SH-SY5Y (cell line): Measurements from ENCODE around the gene SMAD9.

ENCODE experiments used
- GATA2 ChIP-seq: IDR thresholded peaks from 2 replicates; pipeline ENCODE4 v1.6.1; 2011; ENCODE audit warnings: mild to moderate bottlenecking, low read depth, low read length
- GATA3 ChIP-seq: IDR thresholded peaks from 2 replicates; pipeline ENCODE4 v1.6.1; 2011; ENCODE audit warnings: low read depth, mild to moderate bottlenecking, low read length, moderate library complexity

Gene SMAD9

DNA sequence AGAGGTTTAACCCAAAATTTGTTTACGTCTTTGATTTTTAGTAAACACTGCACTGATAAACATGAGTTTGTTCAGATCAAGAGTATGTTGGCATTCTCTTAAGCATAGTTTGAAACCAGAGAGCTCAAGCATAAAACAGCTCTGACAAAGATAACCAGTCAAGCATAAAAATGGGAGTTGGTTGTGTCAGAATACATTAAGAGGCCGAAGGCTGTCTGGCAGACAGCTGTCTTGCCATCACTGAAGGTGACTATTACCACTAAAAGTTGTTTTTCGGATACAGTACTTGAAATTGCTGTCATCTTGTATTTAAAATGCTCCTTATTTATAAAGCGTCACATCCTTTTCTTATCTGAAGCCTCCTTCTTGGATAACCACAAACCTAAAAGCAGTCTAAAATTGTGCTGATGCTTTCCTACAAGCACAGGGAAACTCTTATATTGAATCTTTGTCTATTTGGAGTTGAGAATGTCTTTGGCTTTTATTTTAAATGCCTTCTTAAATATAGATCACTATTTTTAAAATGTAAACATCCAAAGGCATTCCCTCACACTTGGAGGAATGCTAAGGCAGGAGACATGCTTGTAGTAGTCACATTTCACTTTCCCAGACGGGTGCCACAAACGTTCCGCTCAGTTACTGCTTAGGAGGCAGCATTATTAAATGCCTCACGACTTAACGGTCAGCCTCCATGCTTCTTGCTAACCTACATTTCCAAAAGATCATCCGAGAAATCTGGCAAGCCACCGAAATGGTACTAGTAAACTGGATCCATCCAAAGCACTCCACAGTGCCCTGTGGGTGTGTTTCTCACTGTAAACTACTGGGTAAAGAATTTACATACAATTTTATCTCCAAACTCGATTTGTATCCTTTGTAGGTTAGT lies 1.5 kb downstream of the SMAD9 start:
- TF ChIP-seq GATA3 (no peak), GATA2 (no peak)

DNA sequence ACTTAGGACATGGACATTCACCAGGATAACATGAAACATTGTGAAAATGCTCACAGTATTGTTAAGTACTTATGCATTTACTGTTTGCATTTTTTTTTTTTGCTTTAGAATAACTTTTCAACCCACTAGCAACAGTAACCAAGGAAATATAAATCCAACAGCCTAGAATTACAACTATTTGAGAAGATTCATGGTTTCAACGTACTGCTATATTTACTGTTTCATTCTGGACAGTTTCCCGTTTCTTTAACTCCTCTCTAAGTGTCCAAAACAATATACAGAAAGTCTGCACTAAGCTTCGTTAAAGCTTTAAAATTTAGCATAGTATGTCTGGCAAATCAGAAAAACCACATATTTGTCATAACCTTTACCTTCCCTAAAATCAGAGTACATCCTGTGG lies 2.7 kb downstream of the SMAD9 start:
- TF ChIP-seq GATA2, result no peak
- no peak for TF ChIP-seq GATA3

- TF ChIP-seq GATA2 (peak; percentile 56), GATA3 (peak; percentile 76)
These were observed 4.0 kb downstream of the SMAD9 start for GRCh38 chr13:36915896-36916640.

DNA sequence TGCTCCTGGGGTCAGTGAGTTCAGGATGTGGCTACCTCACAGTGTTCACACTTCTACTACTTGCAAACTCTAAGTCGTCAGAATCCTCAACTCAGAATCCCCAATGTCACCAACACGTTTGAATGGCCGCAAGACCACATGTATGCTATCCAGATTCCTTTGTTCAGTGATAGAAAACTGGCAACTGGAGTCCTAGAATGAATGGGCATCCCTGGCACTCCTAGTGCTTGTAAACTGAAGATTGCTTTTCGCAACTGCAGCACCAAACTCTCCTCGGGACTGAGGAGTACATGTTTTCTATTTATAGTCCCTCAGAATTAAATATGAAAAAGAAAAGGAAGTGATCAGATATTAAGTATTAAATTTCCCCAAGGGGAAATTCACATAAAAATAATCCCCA lies 4.9 kb downstream of the SMAD9 start:
- TF ChIP-seq GATA2, result no peak
- TF ChIP-seq GATA3, result no peak

- TF ChIP-seq GATA3 (no peak), GATA2 (no peak)
These were observed 5.4 kb downstream of the SMAD9 start for GRCh38 chr13:36914648-36915047.

- TF ChIP-seq GATA3 (no peak), GATA2 (no peak)
These were observed 6.6 kb downstream of the SMAD9 start for GRCh38 chr13:36913463-36913862.

GRCh38 chr13:36912973-36913372 lies 7.1 kb downstream of the SMAD9 start:
- TF ChIP-seq GATA3, result no peak

GRCh38 chr13:36912369-36912768 lies 7.7 kb downstream of the SMAD9 start:
- TF ChIP-seq GATA2 (no peak), GATA3 (no peak)

GRCh38 chr13:36910545-36910944 lies 9.5 kb downstream of the SMAD9 start:
- TF ChIP-seq GATA2 (no peak), GATA3 (no peak)

- TF ChIP-seq GATA2 (no peak), GATA3 (no peak)
These were observed 12.2 kb downstream of the SMAD9 start for GRCh38 chr13:36907821-36908220.

DNA sequence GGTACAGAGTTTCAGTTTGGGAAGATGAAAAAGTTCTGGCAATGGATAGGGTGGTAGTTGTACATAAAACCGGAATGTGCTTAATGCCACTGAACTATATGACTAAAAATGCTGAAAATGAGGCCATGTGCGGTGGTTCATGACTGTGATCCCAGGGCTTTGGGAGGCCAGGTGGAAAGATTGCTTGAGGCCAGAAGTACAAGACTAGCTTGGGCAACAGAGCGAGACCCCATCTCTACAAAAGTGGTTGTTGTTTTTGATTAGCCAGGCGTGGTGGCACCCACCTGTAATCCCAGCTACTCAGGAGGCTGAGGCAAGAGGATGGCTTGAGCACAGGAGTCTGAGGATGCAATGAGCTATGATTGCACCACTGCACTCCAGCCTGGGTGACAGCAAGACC lies 12.8 kb downstream of the SMAD9 start:
- TF ChIP-seq GATA2 (no peak), GATA3 (no peak)

DNA sequence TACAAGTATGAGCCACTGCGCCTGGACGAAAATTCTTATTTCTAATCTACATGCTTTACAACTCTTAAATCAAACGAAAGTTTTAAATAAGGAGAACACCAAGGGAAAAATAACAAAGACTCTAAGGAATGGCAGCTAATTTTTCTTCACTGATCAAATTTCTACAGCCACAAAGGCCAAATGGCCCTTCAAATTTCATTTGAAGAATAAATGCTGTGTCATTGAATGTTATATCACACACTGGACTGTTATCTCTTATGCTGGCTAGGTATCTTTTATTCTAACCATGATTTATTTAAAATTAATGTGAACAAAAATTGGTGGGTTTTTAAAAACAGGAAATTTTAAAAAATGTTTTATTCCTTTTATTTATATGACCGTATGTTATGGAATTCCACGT lies 14.1 kb downstream of the SMAD9 start:
- no peak for TF ChIP-seq GATA3
- TF ChIP-seq GATA2, result no peak

DNA sequence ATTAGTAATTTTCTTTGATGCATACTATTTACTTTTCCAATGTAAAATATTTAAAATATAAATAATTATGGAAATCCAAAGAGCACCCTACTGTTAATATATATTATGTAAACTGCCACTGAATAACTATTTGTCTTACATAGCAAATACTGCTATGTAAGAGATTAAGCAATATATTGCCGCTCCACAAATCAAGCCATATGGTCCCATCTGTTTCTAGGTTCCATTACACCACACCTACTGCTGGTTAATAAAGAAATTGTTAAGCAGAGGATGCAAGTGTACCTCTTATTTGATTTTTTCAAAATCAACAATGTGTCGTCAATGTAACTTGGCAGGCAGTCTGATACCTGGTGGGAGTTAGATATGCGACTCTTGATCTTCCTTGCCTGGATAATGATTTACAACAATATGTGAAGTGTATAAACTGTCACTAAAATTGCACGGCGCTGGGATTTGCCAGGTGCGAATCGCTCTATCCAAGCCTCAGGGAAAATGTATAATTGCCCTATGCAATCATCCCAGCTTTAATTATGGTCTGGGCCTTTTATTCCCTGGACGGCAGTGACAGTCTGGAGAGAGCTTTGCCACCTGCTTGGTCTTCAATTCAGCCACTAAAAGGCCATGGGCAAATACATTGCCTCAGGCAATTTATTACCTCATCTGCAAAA lies 16.0 kb downstream of the SMAD9 start:
- no peak for TF ChIP-seq GATA2
- no peak for TF ChIP-seq GATA3

- TF ChIP-seq GATA3, result no peak
- TF ChIP-seq GATA2, result no peak
These were observed 22.9 kb downstream of the SMAD9 start for GRCh38 chr13:36897054-36897616.

- TF ChIP-seq GATA2 (no peak), GATA3 (no peak)
These were observed 28.3 kb downstream of the SMAD9 start for GRCh38 chr13:36891752-36892151.
